ENCODE measurements around the gene SRL.
"Not testable (repeated sequence)": the region's sequence is repeated elsewhere in the genome, so short reads cannot be mapped to it uniquely, and the experiment has no call there.

SRL gene

DNA sequence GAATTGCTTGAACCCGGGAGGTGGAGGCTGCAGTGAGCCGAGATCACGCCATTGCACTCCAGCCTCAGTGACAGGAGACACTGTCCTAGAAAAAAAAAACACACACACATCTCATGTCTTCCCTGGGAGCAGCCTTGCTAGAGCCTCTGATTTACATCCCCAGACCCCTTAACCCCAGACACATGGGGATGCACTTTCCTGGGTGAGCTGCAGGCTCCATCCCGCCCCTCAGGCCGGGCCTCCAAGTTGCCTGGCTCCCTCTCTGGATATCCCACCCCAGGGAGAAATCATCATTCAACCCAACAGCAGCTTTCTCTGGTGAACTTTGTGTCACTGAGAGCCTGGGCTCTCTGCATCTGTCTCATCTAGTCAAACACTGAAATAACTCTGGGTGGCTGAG is 21.5 kb downstream of the SRL start:
- DNase-seq = no peak

GRCh38 chr16:4218202-4218601 is 23.7 kb downstream of the SRL start:
- DNase-seq = no peak

GRCh38 chr16:4217204-4218131 is 24.4 kb downstream of the SRL start:
- no peak for DNase-seq

GRCh38 chr16:4216596-4216995 is 25.3 kb downstream of the SRL start:
- no peak for DNase-seq

GRCh38 chr16:4215106-4215505 is 26.8 kb downstream of the SRL start:
- no peak for DNase-seq

DNA sequence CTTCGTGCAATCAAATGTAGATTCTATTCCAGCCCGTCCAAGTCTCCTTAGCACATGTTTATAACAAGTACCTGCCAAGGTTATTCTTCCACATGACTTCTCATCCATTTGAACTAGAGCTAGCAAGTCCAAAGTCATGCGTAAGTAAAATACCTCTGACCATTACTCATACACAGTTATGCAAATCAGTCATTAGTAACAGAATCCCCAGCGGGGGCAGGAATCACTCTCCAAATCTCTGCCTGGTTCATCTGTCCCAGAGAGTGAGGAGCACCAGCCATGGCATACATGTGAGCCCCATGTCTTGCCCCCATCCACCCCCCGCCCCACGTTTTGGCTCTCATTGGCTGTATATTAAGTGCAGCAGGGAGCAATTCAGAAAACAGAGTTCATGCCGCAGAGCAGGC is 27.7 kb downstream of the SRL start:
- no peak for DNase-seq

GRCh38 chr16:4213737-4214136 is 28.1 kb downstream of the SRL start:
- DNase-seq = no peak

DNA sequence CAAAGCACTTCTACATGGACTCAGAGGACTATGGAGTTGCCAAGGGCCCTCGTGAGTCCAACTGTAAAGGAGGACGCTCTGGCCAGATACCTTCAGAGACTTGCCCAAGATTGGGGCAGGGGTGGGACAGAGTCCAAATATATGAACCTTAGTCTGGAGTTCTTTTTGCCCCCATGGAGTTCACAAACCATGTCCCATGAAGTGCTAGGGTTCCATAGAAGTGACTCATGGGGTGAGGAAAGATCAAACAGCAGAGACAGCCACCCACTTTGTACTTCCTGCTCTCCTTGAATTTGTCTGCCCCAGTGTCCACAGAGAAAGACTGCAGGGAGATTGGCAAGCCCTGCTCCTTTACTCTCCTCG is 29.0 kb downstream of the SRL start:
- DNase-seq = no peak

- DNase-seq = no peak
These were observed 29.5 kb downstream of the SRL start for GRCh38 chr16:4212211-4212933.

DNA sequence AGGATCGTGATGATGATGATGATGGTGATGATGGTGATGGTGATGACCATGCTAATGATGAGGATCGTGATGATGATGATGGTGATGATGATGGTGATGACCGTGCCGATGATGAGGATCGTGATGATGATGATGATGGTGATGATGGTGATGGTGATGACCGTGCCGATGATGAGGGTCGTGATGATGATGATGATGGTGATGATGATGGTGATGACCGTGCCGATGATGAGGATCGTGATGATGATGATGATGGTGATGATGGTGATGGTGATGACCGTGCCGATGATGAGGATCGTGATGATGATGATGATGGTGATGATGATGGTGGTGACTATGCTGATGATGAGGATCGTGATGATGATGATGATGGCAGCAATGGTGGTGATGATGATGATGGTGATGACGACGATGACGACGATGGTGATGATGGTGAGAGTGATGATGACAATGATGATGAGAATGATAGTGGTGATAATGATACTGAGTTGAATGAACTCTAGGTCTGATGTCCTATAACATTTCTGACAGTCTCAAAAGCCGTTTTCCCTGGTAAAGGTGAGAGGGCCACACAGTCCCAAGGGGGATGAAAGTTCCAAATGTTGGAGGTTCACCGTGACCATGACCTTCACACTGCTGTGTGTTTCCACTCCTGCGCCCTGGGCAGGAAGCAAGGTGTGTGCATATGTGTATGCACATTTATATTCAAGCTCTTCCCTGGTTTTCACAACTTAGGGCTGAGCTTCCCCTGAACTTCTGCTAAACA is 30.3 kb downstream of the SRL start:
- not testable (repeated sequence) for DNase-seq

- DNase-seq = no peak
These were observed 32.2 kb downstream of the SRL start for GRCh38 chr16:4209666-4210065.

DNA sequence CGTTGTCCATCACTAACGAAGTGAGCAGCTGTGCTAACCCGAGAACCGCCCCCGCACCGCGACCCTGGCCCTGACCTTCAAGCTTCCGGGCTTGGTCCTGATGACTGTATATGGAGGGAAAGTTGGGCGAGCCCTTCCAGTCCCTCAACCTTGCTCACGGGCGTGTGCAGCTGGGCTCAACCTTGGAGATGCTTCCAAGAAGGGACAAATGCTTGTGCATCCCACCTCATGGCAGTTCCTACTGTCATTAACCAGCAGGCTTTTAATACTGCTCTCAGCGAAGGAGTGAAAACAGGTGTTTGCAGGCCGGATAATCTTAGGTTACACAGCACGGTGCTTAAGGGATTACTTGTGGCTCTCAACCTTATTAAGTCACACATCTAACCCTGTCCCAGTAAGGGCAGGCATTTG is 33.5 kb downstream of the SRL start:
- DNase-seq = no peak

DNA sequence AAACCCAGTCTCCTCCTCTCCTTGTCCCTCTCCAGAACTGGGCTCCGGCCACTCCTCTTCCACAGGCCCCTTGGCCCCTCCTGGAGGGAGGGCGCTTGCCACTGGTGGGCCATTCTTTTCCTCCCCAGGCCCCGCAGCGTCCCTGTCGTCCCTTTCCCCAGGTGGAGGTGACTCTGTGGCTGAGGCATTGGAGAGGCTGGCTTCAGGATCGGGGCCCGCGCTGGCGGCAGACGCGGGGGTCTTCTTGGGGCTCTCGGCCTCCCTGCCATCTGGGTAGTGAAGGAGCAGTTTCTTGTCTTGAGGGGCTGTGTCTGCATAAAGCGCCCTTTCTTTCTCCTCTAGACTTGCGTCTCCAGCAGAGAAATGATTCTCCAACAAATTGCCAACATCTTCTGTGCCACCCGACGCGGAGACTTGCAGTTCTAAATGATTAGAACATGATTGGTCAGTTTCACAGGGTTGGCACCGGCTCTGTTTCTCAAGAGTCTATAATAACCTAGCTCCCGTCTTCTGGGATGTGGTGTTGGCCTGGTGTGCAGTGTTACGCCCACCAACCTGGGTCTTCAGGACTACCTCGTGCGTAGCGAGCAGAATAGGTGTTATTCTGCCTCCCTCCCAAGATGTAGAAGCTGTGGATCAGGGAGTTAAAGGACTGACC is 34.1 kb downstream of the SRL start:
- DNase-seq = no peak

DNA sequence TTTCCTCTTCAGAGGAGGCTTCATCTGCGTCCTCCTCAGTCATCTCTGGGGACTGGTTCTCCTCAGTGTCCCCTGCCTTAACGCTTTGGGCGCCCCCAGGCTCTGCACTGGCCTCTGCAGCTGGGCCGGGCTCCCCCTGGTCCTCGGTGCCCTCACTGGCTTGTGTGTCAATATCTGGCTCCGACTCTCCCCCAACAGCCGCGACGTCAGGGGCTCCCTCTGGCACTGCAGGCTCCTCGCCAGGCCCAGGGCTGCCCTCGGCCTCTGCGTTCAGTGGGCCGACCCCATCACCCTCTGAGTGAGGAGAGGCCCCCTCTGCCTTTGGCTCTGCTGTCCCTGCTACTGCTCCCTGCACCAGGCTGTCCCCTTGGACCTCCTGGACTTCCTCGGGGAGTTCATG is 34.7 kb downstream of the SRL start:
- no peak for DNase-seq

DNA sequence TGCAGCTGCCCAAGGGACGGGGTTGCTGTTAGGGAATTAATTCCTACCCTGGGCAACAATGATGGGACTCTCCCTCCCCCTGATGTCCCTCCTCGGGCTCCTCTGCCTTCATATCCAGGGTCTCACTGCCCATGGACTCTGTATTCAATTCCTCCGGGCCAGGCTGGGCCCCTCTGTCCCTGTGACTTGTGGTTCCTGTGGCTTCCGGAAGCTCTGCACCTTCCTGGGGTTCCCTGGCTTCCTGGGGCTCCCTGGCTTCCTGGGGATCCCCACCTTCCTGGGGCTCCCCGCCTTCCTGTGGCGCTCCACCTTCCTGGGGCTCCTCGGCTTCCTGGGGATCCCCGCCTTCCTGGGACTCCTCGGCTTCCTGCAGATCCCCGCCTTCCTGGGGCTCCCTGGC is 35.2 kb downstream of the SRL start:
- no peak for DNase-seq

GRCh38 chr16:4205971-4206370 is 35.9 kb downstream of the SRL start:
- DNase-seq = no peak

DNA sequence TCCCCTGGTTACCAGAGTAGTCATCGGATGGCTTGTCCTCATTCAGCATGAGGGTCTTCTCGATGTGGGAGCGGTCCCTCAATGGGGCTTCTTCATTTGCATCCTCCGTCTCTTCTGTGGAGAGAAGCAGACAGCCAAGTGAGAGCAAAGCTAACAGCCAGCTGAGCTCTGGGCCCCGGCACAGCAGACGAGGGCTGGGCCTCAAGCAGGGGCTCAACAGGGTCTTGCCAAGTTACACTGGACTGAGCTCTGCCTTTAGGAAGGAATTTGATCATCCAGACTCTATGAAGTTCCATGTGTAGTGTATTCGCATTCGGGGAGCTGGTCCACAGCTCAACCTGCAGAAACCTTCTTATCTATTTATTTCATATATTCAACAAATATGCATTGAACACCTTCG is 37.4 kb downstream of the SRL start:
- no peak for DNase-seq

DNA sequence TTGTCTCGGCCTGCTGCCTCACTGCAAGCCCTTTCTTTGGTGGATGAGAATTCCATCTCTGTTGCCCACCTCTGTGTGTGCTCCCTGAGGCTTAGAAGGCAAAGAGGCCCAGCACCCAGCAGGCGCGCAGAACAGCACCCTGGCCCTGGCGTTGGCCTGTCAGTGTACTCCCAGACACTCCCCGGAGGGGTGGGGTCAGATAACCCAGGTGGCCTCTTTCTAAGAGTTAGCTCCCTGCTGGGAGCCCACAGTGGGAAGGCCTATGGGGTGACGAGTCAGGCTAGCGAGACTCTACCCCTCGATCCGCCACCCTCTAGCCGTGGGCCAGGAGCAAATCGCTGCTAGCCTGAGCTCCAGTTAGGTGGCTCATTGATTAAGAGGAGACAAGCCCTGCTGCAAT is 38.1 kb downstream of the SRL start:
- DNase-seq = no peak

DNA sequence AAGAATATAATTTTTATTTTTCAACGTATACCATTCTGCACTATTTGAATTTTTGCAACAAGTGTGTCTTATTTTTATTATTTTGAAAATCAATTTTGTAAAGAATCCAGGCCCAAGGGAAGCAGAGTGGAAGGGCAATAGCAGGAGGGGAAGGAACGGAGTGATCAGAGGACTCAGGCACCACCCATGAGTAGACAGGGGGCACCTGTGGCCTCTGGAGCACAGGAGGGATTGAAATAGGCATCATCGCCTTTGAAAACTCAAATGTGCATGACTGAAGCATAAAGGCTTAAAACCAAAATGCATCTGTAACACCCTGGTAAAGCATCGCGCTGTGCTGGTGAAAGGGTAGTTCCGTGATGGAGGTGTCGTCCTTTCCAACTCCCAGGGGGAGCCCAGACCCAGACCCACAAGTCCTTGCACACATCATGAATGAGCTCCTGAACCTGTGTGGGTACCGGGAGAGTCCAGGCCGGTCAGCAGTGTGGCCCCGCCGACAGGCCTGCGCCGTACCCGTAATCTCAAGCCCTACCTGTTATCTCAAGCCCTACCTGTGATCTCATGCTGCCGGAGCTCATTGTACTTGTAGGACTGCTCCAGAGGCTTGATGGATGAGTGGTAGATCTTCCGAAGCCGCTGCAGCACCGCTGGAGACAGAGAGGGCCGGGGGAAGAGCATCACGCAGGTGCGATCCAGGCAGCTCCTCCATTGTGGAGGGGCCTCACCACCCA is 39.1 kb downstream of the SRL start:
- DNase-seq = no peak

DNA sequence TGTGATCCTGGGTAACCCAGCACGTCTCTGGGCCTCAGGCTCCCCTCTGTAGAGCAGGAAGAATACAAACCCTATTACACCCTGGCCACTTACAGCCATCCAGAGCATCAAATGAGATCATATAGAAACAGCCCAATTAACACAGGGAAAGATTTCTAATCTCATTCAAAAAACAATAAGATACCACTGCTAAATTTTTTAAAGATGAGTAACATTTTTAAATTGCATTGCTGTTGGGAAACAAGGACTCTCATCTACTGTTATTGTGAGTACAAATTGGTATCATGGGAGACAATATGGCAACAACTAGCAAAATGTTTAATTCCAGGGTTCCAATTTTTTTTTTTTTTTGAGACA is 41.1 kb downstream of the SRL start:
- no peak for DNase-seq

DNA sequence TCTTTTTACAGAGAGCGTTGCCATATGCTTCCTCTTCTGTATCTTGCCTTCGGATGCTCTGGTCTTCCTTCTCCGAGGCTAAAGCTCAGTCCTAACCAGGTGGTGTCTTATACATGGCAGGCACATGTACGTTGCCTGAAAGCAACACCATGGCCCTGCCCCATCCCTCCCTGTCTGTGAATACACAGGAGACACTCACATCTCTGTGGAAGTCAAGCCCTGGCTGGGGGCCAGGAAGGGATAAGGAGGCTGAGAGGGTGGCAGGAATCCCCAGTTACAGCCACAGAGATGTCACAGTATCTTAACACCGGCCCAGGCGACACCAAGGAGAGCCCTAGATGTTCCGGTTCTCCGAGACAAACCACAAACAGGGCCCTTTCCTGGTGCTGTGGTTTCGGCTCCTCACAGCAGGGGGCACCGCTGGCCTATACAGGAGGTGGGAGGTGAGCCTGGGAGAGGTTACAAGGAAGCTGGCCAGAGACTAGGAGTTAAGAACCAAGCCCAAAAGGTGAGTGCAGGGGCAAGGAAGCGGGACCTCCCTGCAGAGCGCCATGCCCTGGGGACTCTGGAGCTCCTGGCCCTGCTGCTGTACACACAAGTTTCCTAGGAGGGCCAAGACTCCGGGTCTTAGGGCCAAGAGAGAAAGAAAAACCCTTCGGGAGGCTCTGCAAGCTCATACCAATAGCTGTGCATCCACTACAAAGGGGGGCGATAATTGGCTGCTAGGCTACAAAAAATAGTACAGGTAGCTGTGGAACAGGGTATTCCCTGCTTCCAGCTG is 41.7 kb downstream of the SRL start:
- DNase-seq = peak; percentile 27

DNA sequence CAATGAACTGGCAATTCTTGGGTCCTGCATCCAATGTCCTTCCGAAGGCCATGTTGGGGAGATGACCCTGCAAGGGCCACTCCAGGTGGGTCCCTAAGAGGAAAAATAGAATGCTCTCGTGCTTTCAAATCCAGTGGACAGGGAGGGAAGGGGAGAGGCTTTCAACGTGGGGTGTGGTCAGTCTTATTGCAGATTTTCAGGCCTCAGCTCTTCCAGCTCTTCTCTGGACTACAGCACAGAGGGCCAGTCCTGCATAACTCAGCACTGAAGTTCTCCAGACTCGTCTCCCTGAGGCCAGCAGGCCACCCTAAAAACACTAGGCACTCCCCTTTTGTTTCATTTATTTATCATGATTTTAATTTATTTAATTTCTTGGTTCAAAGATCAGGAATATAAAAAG is 43.1 kb downstream of the SRL start:
- no peak for DNase-seq
